Measurements from ENCODE around the gene ATP8B2. TPM values are rescaled to one million over a fixed set of nuclear protein-coding genes. Genes with fewer than 3 reads are reported as not detected.
A peak's percentile ranks its signal among the peaks of the same experiment; 100 is the strongest.

ATP8B2 gene
- polyA plus RNA-seq, 1 of the 3 experiments (the other 2 are of a cell fraction) = 50.7 TPM

- Histone ChIP-seq H3F3A (replicated peaks; ENCODE audit: insufficient read depth) (peaks cover 2% of the 10 kb centered on the region), H4K20me1 (ENCODE audit: insufficient read depth) (no peaks in the 10 kb centered on the region), H3K4me2 (no peak overlapping the region), H3K4me1 (ENCODE audit: control insufficient read depth in 1 of 2, insufficient read depth in 2 of 2, low read depth in 1 of 2, low read length in 1 of 2) (no peaks in the 10 kb centered on the region), H3K4me3 (ENCODE audit: low read depth in 2 of 2, low read length in 1 of 2) (no peak overlapping the region), H3K36me3 (replicated peaks in 1 of 2; ENCODE audit: control insufficient read depth in 1 of 2, insufficient read depth in 2 of 2, low read length in 1 of 2) (peaks cover 41 to 88% of the 10 kb centered on the region in 2 experiments), H3K27me3 (ENCODE audit: insufficient read depth) (no peaks in the 10 kb centered on the region), H3K9ac (no peak overlapping the region), H3K9me2 (no peaks in the 10 kb centered on the region), H2AFZ (ENCODE audit: low read depth) (no peak overlapping the region), H3K9me3 (no peaks in the 10 kb centered on the region), H3K27ac (ENCODE audit: low read depth in 2 of 2, low read length in 1 of 2) (no peak overlapping the region), H3K79me2 (ENCODE audit: insufficient read depth) (no peaks in the 10 kb centered on the region)
- TF ChIP-seq CTCF (IDR thresholded peaks at IDR 0.05) = peak; percentile 71
- TF ChIP-seq RAD21 (IDR thresholded peaks at IDR 0.05; ENCODE audit: low read length) = peak; percentile 36
- TF ChIP-seq IRF3 (IDR thresholded peaks at IDR 0.05; ENCODE audit: low read depth, low read length) = no peak
- 93% methylated on average over 10 of the region's 12 CpGs for WGBS (ENCODE audit: low lambda C conversion rate)
- CTCF ChIA-PET = interaction anchor here (0.6 to 6.0 kb wide), 17 partner anchors 8 to 134 kb away, joined by 3 to 58 read pairs (median 4); partner anchors contain the start of genes ATP8B2 and HAX1
- POLR2A ChIA-PET = interaction anchor here (1.2 kb wide), 1 partner anchor 9 kb away, joined by 3 read pairs; no protein-coding TSS in a partner anchor
- peak; percentile 60 for DNase-seq
Measured at GRCh38 chr1:154344977-154345837, 19.9 kb downstream of the ATP8B2 start.

GRCh38 chr1:154346276-154346917 is 21.1 kb downstream of the ATP8B2 start:
- Histone ChIP-seq H3K9ac (no peak overlapping the region), H3K27ac (ENCODE audit: low read depth in 2 of 2, low read length in 1 of 2) (no peak overlapping the region), H3K4me1 (ENCODE audit: control insufficient read depth in 1 of 2, insufficient read depth in 2 of 2, low read depth in 1 of 2, low read length in 1 of 2) (no peaks in the 10 kb centered on the region), H3K79me2 (ENCODE audit: insufficient read depth) (no peaks in the 10 kb centered on the region), H3F3A (replicated peaks; ENCODE audit: insufficient read depth) (peaks cover 5% of the 10 kb centered on the region), H3K4me3 (ENCODE audit: low read depth in 2 of 2, low read length in 1 of 2) (no peak overlapping the region), H2AFZ (ENCODE audit: low read depth) (no peak overlapping the region), H4K20me1 (ENCODE audit: insufficient read depth) (no peaks in the 10 kb centered on the region), H3K27me3 (ENCODE audit: insufficient read depth) (no peaks in the 10 kb centered on the region), H3K9me2 (no peaks in the 10 kb centered on the region), H3K4me2 (no peak overlapping the region), H3K9me3 (no peaks in the 10 kb centered on the region), H3K36me3 (replicated peaks in 1 of 2; ENCODE audit: control insufficient read depth in 1 of 2, insufficient read depth in 2 of 2, low read length in 1 of 2) (peaks cover 34 to 76% of the 10 kb centered on the region in 2 experiments)
- no peak for DNase-seq
- WGBS (ENCODE audit: low lambda C conversion rate) = 94% methylated on average over 11 of the region's 15 CpGs
- ChIA-PET POLR2A (no interaction called here), CTCF (interaction anchor here (1.0 to 6.0 kb wide), 5 partner anchors 12 to 72 kb away, joined by 3 to 58 read pairs (median 11); partner anchors contain the start of gene ATP8B2)
- TF ChIP-seq, protein P1, sequence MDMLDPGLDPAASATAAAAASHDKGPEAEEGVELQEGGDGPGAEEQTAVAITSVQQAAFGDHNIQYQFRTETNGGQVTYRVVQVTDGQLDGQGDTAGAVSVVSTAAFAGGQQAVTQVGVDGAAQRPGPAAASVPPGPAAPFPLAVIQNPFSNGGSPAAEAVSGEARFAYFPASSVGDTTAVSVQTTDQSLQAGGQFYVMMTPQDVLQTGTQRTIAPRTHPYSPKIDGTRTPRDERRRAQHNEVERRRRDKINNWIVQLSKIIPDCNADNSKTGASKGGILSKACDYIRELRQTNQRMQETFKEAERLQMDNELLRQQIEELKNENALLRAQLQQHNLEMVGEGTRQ (IDR thresholded peaks at IDR 0.05; ENCODE audit: borderline replicate concordance, low read depth, low read length) = no peak
- TF ChIP-seq MEF2A (IDR thresholded peaks at IDR 0.05; ENCODE audit: borderline replicate concordance, low read depth) = no peak
- no peak for TF ChIP-seq GABPA (IDR thresholded peaks at IDR 0.05; ENCODE audit: low read depth)
- no peak for TF ChIP-seq SIN3A (IDR thresholded peaks at IDR 0.05; ENCODE audit: borderline replicate concordance, low read depth, low read length)
- TF ChIP-seq, protein P2, sequence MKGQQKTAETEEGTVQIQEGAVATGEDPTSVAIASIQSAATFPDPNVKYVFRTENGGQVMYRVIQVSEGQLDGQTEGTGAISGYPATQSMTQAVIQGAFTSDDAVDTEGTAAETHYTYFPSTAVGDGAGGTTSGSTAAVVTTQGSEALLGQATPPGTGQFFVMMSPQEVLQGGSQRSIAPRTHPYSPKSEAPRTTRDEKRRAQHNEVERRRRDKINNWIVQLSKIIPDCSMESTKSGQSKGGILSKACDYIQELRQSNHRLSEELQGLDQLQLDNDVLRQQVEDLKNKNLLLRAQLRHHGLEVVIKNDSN (IDR thresholded peaks at IDR 0.05; ENCODE audit: borderline replicate concordance, low read depth) = no peak
- no peak for TF ChIP-seq REST (IDR thresholded peaks at IDR 0.05; ENCODE audit: low read depth, low read length)
- TF ChIP-seq TCF12 (IDR thresholded peaks at IDR 0.05) = no peak
- TF ChIP-seq EP300 (IDR thresholded peaks at IDR 0.05; ENCODE audit: borderline replicate concordance in 1 of 2, low read depth in 1 of 2, low read length in 1 of 2) = no peak
- no peak for TF ChIP-seq RFX5 (IDR thresholded peaks at IDR 0.05; ENCODE audit: low read length)
- no peak for TF ChIP-seq JUND (IDR thresholded peaks at IDR 0.05)
- TF ChIP-seq RXRA (IDR thresholded peaks at IDR 0.05; ENCODE audit: borderline replicate concordance, low read depth) = no peak
- TF ChIP-seq TAF1 (IDR thresholded peaks at IDR 0.05; ENCODE audit: borderline replicate concordance, low read depth, low read length) = no peak
- TF ChIP-seq FOXJ3 (CRISPR knock-in tag; IDR thresholded peaks at IDR 0.05) = no peak
